Measurements from ENCODE around the gene OR2V1. TPM values are rescaled to one million over a fixed set of nuclear protein-coding genes. Genes with fewer than 3 reads are reported as not detected.
A peak's percentile ranks its signal among the peaks of the same experiment; 100 is the strongest.
"Not testable (repeated sequence)": the region's sequence is repeated elsewhere in the genome, so short reads cannot be mapped to it uniquely, and the experiment has no call there.

The OR2V1 gene
- total RNA-seq, 2 donors from 2014 or later = not detected

- H3K4me3 ChIP-seq = no peak overlapping the region
- H3K9ac ChIP-seq (ENCODE audit: low read depth in 2 of 2, low read length in 2 of 2) = no peak overlapping the region
- no peak for DNase-seq
- no peak for TF ChIP-seq CTCF (IDR thresholded peaks at IDR 0.05)
- intact Hi-C loops (cut with DNase I) = no loop called here
- H3K27ac ChIP-seq = no peak overlapping the region
- H3K27me3 ChIP-seq = peaks cover 6% of the 10 kb centered on the region
- no peaks in the 10 kb centered on the region for H3K4me1 ChIP-seq
- H3K36me3 ChIP-seq = no peaks in the 10 kb centered on the region
- no peaks in the 10 kb centered on the region for H3K9me3 ChIP-seq
Observed at GRCh38 chr5:181136361-181136955, 5.5 kb upstream of the OR2V1 start.

GRCh38 chr5:181134259-181134658 lies 3.3 kb upstream of the OR2V1 start:
- no peak overlapping the region for H3K4me3 ChIP-seq
- no peaks in the 10 kb centered on the region for H3K9me3 ChIP-seq
- no peaks in the 10 kb centered on the region for H3K4me1 ChIP-seq
- intact Hi-C loops (cut with DNase I) = no loop called here
- DNase-seq = no peak
- H3K36me3 ChIP-seq = no peaks in the 10 kb centered on the region
- no peak overlapping the region for H3K9ac ChIP-seq (ENCODE audit: low read depth in 2 of 2, low read length in 2 of 2)
- no peak overlapping the region for H3K27ac ChIP-seq
- TF ChIP-seq CTCF (IDR thresholded peaks at IDR 0.05) = no peak
- peaks cover 6% of the 10 kb centered on the region for H3K27me3 ChIP-seq

GRCh38 chr5:181133610-181134231 lies 2.8 kb upstream of the OR2V1 start:
- DNase-seq = peak; percentile 42
- H3K27me3 ChIP-seq = peaks cover 6% of the 10 kb centered on the region
- H3K4me3 ChIP-seq = no peak overlapping the region
- no peak overlapping the region for H3K9ac ChIP-seq (ENCODE audit: low read depth in 2 of 2, low read length in 2 of 2)
- intact Hi-C loops (cut with DNase I) = no loop called here
- no peaks in the 10 kb centered on the region for H3K9me3 ChIP-seq
- TF ChIP-seq CTCF (IDR thresholded peaks at IDR 0.05) = no peak
- no peaks in the 10 kb centered on the region for H3K36me3 ChIP-seq
- H3K27ac ChIP-seq = no peak overlapping the region
- no peaks in the 10 kb centered on the region for H3K4me1 ChIP-seq

- H3K36me3 ChIP-seq = no peaks in the 10 kb centered on the region
- no peak overlapping the region for H3K9ac ChIP-seq (ENCODE audit: low read depth in 2 of 2, low read length in 2 of 2)
- intact Hi-C loops (cut with DNase I) = no loop called here
- no peak overlapping the region for H3K27ac ChIP-seq
- no peak for DNase-seq
- TF ChIP-seq CTCF (IDR thresholded peaks at IDR 0.05) = no peak
- H3K4me1 ChIP-seq = no peaks in the 10 kb centered on the region
- H3K4me3 ChIP-seq = no peak overlapping the region
- peaks cover 6% of the 10 kb centered on the region for H3K27me3 ChIP-seq
- H3K9me3 ChIP-seq = no peaks in the 10 kb centered on the region
Observed at GRCh38 chr5:181133083-181133482, 2.1 kb upstream of the OR2V1 start.

- H3K9ac ChIP-seq (ENCODE audit: low read depth in 2 of 2, low read length in 2 of 2) = no peak overlapping the region
- no peak for TF ChIP-seq CTCF (IDR thresholded peaks at IDR 0.05)
- DNase-seq = no peak
- H3K4me3 ChIP-seq = no peak overlapping the region
- intact Hi-C loops (cut with DNase I) = no loop called here
- H3K4me1 ChIP-seq = no peaks in the 10 kb centered on the region
- peaks cover 6% of the 10 kb centered on the region for H3K27me3 ChIP-seq
- H3K27ac ChIP-seq = no peak overlapping the region
- no peaks in the 10 kb centered on the region for H3K9me3 ChIP-seq
- H3K36me3 ChIP-seq = no peaks in the 10 kb centered on the region
Observed at GRCh38 chr5:181131514-181131913, 545 bp upstream of the OR2V1 start.

- H3K9me3 ChIP-seq; H3K27ac ChIP-seq; H3K27me3 ChIP-seq; H3K4me1 ChIP-seq; H3K4me3 ChIP-seq; DNase-seq; H3K36me3 ChIP-seq; intact Hi-C loops (cut with DNase I); H3K9ac ChIP-seq (ENCODE audit: low read depth in 2 of 2, low read length in 2 of 2): not testable (repeated sequence)
Observed at GRCh38 chr5:181130081-181130480, 888 bp downstream of the OR2V1 start.
